Spleen (tissue), 11 donors: ENCODE data around the gene COLEC12. TPM values are rescaled to one million over a fixed set of nuclear protein-coding genes. Genes with fewer than 3 reads are reported as not detected.

Source experiments
- DNase-seq: peaks from one replicate; pipeline ENCODE4 v3.0.0-alpha.2; 2020
- H3K27ac ChIP-seq, 8 donors: fragments of 200-600 bp; sonication (generic) in 7 of 8; 1 replicate in 4 of 8; 2 replicates in 4 of 8; pipeline versions ENCODE4 v1.5.0 to v1.8.0; 2016 to 2021; ENCODE audit warnings: inconsistent platforms in 4 of 8, mild to moderate bottlenecking in 4 of 8, moderate library complexity in 1 of 8
- H3K27me3 ChIP-seq, 7 donors: fragments of 200-600 bp; sonication (generic) in 6 of 7; replicated peaks in 1 of 7; 1 replicate in 4 of 7; 2 replicates in 3 of 7; pipeline versions ENCODE4 v1.5.0 to v1.8.0; 2016 to 2021; ENCODE audit warnings: inconsistent platforms in 3 of 7, mild to moderate bottlenecking in 1 of 7
- H3K36me3 ChIP-seq, 6 donors: fragments of 200-600 bp; sonication (generic) in 5 of 6; 1 replicate in 4 of 6; 2 replicates in 2 of 6; pipeline versions ENCODE4 v1.5.0 to v1.8.0; 2016 to 2021; ENCODE audit warnings: inconsistent platforms in 2 of 6
- H3K4me1 ChIP-seq, 6 donors: fragments of 200-600 bp; sonication (generic) in 5 of 6; 1 replicate in 3 of 6; 2 replicates in 3 of 6; pipeline versions ENCODE4 v1.5.0 to v1.8.0; 2016 to 2021; ENCODE audit warnings: inconsistent platforms in 3 of 6
- H3K4me3 ChIP-seq, 8 donors: fragments of 200-600 bp; sonication (generic) in 7 of 8; 1 replicate in 4 of 8; 2 replicates in 4 of 8; pipeline versions ENCODE4 v1.5.0 to v1.8.0; 2016 to 2021; ENCODE audit warnings: inconsistent platforms in 4 of 8, mild to moderate bottlenecking in 4 of 8, moderate library complexity in 2 of 8
- H3K9me3 ChIP-seq, 8 donors: fragments of 200-600 bp; sonication (generic) in 7 of 8; 1 replicate in 4 of 8; 2 replicates in 4 of 8; pipeline versions ENCODE4 v1.5.0 to v1.8.0; 2016 to 2021; ENCODE audit warnings: inconsistent platforms in 4 of 8
- POLR2A ChIP-seq, 3 donors: fragments of 450-650 bp; IDR thresholded peaks; one replicate each; pipeline ENCODE4 v1.5.1; 2017; ENCODE audit warnings: antibody characterized with exemption in 3 of 3, mild to moderate bottlenecking in 1 of 3
- POLR2AphosphoS5 ChIP-seq, 3 donors: sonication (generic); formaldehyde crosslinking; IDR thresholded peaks; one replicate each; pipeline ENCODE4 v1.5.1; 2017; ENCODE audit warnings: antibody characterized with exemption in 3 of 3
- WGBS, 5 donors: extraction: QIAGEN DNeasy Blood & Tissue Kit in 3 of 5; methylation state at CpG; one replicate each; pipeline versions ENCODE4 v1.1.5 to v1.1.7; 2013 to 2018; 5-methylcytosine and 5-hydroxymethylcytosine counted together
- intact Hi-C: fragments of 100-400 bp; cut with DNase I; formaldehyde crosslinking; loops from one replicate; pipeline ENCODE4 v1.15.0; 2023; ENCODE audit warnings: low total_unique reads
- polyA plus RNA-seq, 3 donors: library from polyadenylated mRNA; stranded (reverse); fragments of 200-250 nt; gene quantifications; one replicate each; pipeline ENCODE4 v1.2.1, GENCODE V29; 2013
- total RNA-seq, 7 donors: library from RNA; depleted of rRNA in 3 of 7; stranded (reverse); fragments of >200 nt in 3 of 7; fragmentation: NEBNext Ultra II Directional in 4 of 7; extraction: Animal tissue kit (Norgen Biotek cat#: 25700) in 4 of 7; gene quantifications; one replicate each; pipeline versions ENCODE4 v1.1.0 to v1.2.1, GENCODE V29; 2016 to 2021
- TF ChIP-seq, protein P1 (sequence below), 11 experiments: fragments of 200-600 bp in 7 of 11; fragments of 450-650 bp in 4 of 11; sonication (generic) in 4 of 11; IDR thresholded peaks in 8 of 11; conservative IDR thresholded peaks in 3 of 11; 1 replicate in 7 of 11; 2 replicates in 4 of 11; pipeline versions ENCODE4 v1.4.0 to v1.8.0; 2016 to 2021; ENCODE audit warnings: antibody characterized with exemption in 11 of 11, inconsistent platforms in 4 of 11, mild to moderate bottlenecking in 1 of 11
- donor health status: healthy with polysubstance abuse.
- donor health status: DM: no; HTN: no; CAD: no; lungs with moderate emphysema.
- donor health status: DM: no; HTN: no; CAD: no.
- donor health status: Bipolar disorder and iron deficiency.
- donor health status: healthy.
- donor health status: DM: no; HTN: no; CAD: no.
- donor health status: DM: yes; HTN: yes; CAD: no.

The COLEC12 gene
- total and polyA plus RNA-seq, 10 donors = 0.13 to 4.5 (median 1.0) TPM

DNA sequence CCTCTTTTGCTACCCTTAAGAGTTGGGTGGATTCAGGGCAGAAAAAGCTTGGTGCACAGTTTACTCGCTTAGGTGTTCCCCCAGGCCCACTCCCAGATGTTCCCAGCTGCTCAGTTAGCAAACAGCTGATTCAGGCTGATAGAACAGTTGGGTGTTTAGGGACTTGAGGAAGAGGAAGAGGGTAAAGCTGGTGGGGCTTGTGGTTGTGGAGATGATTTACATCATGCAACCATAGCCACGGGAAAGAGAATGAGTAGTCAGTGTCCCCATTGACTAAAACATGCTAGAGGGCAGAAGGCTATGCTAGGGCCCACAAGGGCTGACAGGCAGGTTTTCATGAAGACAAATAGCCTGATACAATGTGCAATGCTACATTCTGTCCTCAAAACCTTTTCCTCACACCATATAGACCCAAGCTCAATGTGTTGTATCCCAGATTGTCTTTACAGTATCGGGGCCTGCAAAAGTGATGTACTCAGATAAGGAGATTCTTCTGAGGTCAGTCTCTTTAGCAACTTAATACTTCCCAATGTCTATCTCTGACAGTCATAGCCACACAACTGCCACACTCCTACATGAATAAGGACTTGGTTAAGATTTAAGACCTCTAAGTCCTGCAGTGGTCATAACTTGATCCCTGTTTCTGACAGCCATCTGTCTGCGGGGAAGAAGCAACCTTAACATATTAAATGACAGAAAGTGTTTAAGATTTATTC is 15.6 kb downstream of the COLEC12 start:
- H3K27me3 ChIP-seq = peaks cover 0 to 4% (median 0%) of the 10 kb centered on the region in 7 donors
- no peak overlapping the region for H3K4me3 ChIP-seq
- H3K4me1 ChIP-seq = no peaks in the 10 kb centered on the region
- 55 to 62% (median 57%) methylated on average over 4 of the region's 4 CpGs for WGBS, 5 donors
- peaks cover 0 to 6% (median 0%) of the 10 kb centered on the region in 8 donors for H3K9me3 ChIP-seq
- intact Hi-C loops = no loop called here
- no peak for TF ChIP-seq POLR2AphosphoS5 (IDR thresholded peaks at IDR 0.05)
- no peak for TF ChIP-seq POLR2A (IDR thresholded peaks at IDR 0.05)
- TF ChIP-seq, protein P1, sequence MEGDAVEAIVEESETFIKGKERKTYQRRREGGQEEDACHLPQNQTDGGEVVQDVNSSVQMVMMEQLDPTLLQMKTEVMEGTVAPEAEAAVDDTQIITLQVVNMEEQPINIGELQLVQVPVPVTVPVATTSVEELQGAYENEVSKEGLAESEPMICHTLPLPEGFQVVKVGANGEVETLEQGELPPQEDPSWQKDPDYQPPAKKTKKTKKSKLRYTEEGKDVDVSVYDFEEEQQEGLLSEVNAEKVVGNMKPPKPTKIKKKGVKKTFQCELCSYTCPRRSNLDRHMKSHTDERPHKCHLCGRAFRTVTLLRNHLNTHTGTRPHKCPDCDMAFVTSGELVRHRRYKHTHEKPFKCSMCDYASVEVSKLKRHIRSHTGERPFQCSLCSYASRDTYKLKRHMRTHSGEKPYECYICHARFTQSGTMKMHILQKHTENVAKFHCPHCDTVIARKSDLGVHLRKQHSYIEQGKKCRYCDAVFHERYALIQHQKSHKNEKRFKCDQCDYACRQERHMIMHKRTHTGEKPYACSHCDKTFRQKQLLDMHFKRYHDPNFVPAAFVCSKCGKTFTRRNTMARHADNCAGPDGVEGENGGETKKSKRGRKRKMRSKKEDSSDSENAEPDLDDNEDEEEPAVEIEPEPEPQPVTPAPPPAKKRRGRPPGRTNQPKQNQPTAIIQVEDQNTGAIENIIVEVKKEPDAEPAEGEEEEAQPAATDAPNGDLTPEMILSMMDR (IDR thresholded peaks at IDR 0.05 in 8 of 11, conservative IDR thresholded peaks at IDR 0.05 in 3 of 11) = no peak
- no peaks in the 10 kb centered on the region for H3K36me3 ChIP-seq
- no peak for DNase-seq
- no peak overlapping the region for H3K27ac ChIP-seq

DNA sequence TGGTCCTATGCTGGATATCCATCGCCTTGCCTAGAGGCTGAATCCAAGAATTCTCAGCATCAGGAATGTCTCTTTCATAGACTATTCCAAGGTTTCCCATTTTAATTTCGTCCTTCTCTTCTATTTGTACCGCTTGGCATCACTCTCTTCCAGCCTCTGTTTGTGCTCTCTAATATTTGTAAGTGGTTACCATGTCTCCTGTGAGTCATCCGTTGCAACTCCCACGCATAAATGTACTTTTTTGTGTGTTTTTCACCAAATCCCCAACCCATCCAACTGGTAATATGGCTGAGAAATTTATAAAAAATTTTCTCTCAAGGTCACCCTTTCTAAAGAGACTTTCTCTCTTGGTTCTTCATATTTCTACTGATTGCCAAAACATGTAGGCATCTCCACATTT is 21.8 kb downstream of the COLEC12 start:
- Histone ChIP-seq H3K4me3 (no peak overlapping the region), H3K9me3 (no peaks in the 10 kb centered on the region), H3K36me3 (no peaks in the 10 kb centered on the region), H3K27ac (no peak overlapping the region), H3K27me3 (peaks cover 0 to 4% (median 0%) of the 10 kb centered on the region in 7 donors), H3K4me1 (peaks cover 0 to 3% (median 0%) of the 10 kb centered on the region in 6 donors)
- WGBS, 5 donors = 81 to 94% (median 86%) methylated on average over 5 of the region's 5 CpGs
- TF ChIP-seq POLR2A (IDR thresholded peaks at IDR 0.05) = no peak
- no peak for TF ChIP-seq POLR2AphosphoS5 (IDR thresholded peaks at IDR 0.05)
- TF ChIP-seq, protein P1 (IDR thresholded peaks at IDR 0.05 in 8 of 11, conservative IDR thresholded peaks at IDR 0.05 in 3 of 11) = no peak
- intact Hi-C loops = no loop called here
- no peak for DNase-seq

DNA sequence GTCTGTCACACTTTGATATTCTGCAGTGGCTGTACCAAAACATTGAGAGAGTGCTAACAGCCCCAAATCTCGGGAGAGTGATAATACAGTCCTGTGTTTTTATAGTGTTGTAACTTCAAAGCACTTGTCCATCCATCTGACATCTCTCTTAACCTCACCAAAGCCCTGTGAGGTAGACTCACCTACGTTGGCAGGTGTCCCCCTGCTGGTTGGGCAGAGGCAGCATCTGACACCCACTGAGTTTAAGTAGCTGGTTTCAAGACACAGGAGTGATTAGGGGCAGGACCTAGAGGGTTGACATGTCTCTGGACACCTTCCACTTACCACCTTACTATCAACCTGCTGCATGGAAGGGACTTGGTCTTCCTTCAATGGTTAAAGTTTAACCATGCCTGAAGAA is 22.9 kb downstream of the COLEC12 start:
- Histone ChIP-seq H3K27me3 (peaks cover 0 to 4% (median 0%) of the 10 kb centered on the region in 7 donors), H3K27ac (no peak overlapping the region), H3K4me1 (peaks cover 0 to 3% (median 0%) of the 10 kb centered on the region in 6 donors), H3K9me3 (no peaks in the 10 kb centered on the region), H3K36me3 (no peaks in the 10 kb centered on the region), H3K4me3 (no peak overlapping the region)
- intact Hi-C loops = no loop called here
- TF ChIP-seq, protein P1 (IDR thresholded peaks at IDR 0.05 in 8 of 11, conservative IDR thresholded peaks at IDR 0.05 in 3 of 11) = peak in 2 of 11 experiments; percentile 10 to 39
- no peak for TF ChIP-seq POLR2AphosphoS5 (IDR thresholded peaks at IDR 0.05)
- TF ChIP-seq POLR2A (IDR thresholded peaks at IDR 0.05) = no peak
- DNase-seq = no peak
- 44 to 77% (median 72%) methylated on average over 2 of the region's 2 CpGs for WGBS, 5 donors

DNA sequence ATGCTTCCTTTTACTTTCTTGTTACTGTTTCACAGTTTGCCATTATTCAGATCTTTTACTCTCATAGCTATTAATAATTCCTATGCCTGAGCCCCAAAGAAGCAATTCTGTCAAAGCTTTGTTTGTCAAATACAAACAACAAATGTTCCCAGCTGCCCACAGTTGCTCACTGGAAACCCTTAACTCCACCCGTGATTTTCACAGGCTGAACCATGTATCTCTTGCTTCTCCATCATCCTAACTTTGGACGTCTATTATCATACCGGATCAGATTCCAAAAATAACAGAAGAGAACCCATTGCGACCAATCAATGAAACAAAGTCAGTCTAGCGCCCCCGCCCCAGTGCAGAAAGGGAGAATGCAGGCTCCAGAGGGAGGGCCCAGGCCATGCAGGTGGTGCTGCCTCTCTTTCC is 24.2 kb downstream of the COLEC12 start:
- H3K4me3 ChIP-seq = no peak overlapping the region
- TF ChIP-seq POLR2A (IDR thresholded peaks at IDR 0.05) (no peak), POLR2AphosphoS5 (IDR thresholded peaks at IDR 0.05) (no peak)
- TF ChIP-seq, protein P1 (IDR thresholded peaks at IDR 0.05 in 8 of 11, conservative IDR thresholded peaks at IDR 0.05 in 3 of 11) = no peak
- H3K36me3 ChIP-seq = no peaks in the 10 kb centered on the region
- DNase-seq = no peak
- peaks cover 0 to 4% (median 0%) of the 10 kb centered on the region in 7 donors for H3K27me3 ChIP-seq
- 87 to 93% (median 87%) methylated on average over 6 of the region's 6 CpGs for WGBS, 5 donors
- no peaks in the 10 kb centered on the region for H3K9me3 ChIP-seq
- peaks cover 0 to 5% (median 0%) of the 10 kb centered on the region in 6 donors for H3K4me1 ChIP-seq
- intact Hi-C loops = no loop called here
- no peak overlapping the region for H3K27ac ChIP-seq
